GM23338 (cell line): ENCODE data around the gene RAB44. TPM values are rescaled to one million over a fixed set of nuclear protein-coding genes. Genes with fewer than 3 reads are reported as not detected.

ENCODE experiments used
- ATAC-seq: fragments of 200-7000 bp; cut with Tn5 transposase; 3 replicates; pipeline ENCODE4 v1.9.1; 2020
- DNase-seq: peaks from one replicate; pipeline ENCODE4 v3.0.0-alpha.2; 2015; ENCODE audit warnings: low spot score
- H2AFZ ChIP-seq: fragments of 200-600 bp; sonication (generic); 2 replicates; pipeline ENCODE4 v1.8.0; 2016; ENCODE audit warnings: antibody characterized with exemption, mild to moderate bottlenecking, moderate library complexity
- H3F3A ChIP-seq: fragments of 200-600 bp; sonication (generic); replicated peaks from 2 replicates; pipeline ENCODE4 v1.8.0; 2017; ENCODE audit warnings: antibody characterized with exemption, mixed run types, low read depth
- H3K27ac ChIP-seq: fragments of 200-600 bp; sonication (generic); 2 replicates; pipeline ENCODE4 v1.6.1; 2016; ENCODE audit warnings: low read depth
- H3K27me3 ChIP-seq: fragments of 200-600 bp; sonication (generic); 2 replicates; pipeline ENCODE4 v1.8.0; 2016; ENCODE audit warnings: mild to moderate bottlenecking, mixed run types, moderate library complexity; ENCODE audit not compliant: insufficient read depth
- H3K36me3 ChIP-seq: fragments of 200-600 bp; sonication (generic); 2 replicates; pipeline ENCODE4 v1.8.0; 2016; ENCODE audit warnings: mild to moderate bottlenecking; ENCODE audit not compliant: insufficient read depth
- H3K4me1 ChIP-seq: fragments of 200-600 bp; sonication (generic); 2 replicates; pipeline ENCODE4 v1.8.0; 2016; ENCODE audit warnings: mild to moderate bottlenecking, moderate library complexity; ENCODE audit not compliant: insufficient read depth
- H3K4me2 ChIP-seq: fragments of 200-600 bp; sonication (generic); 2 replicates; pipeline ENCODE4 v1.7.1; 2017; ENCODE audit warnings: mixed run types
- H3K4me3 ChIP-seq: fragments of 200-600 bp; sonication (generic); 2 replicates; pipeline ENCODE4 v1.6.1; 2016; ENCODE audit warnings: mixed run types
- H3K79me2 ChIP-seq: fragments of 200-600 bp; sonication (generic); replicated peaks from 2 replicates; pipeline ENCODE4 v1.8.0; 2017; ENCODE audit warnings: mild to moderate bottlenecking; ENCODE audit not compliant: insufficient read depth
- H3K9me2 ChIP-seq: fragments of 200-600 bp; sonication (generic); 2 replicates; pipeline ENCODE4 v1.8.0; 2017; ENCODE audit not compliant: insufficient read depth
- H4K20me1 ChIP-seq: fragments of 200-600 bp; sonication (generic); replicated peaks from 2 replicates; pipeline ENCODE4 v1.8.0; 2017; ENCODE audit warnings: mild to moderate bottlenecking; ENCODE audit not compliant: insufficient read depth
- H3K27ac Mint-ChIP-seq: 2 replicates; pipeline ENCODE4 v1.8.0; 2020; ENCODE audit warnings: inconsistent platforms, mild to moderate bottlenecking, moderate library complexity, mixed read lengths
- H3K27me3 Mint-ChIP-seq: 3 replicates; pipeline ENCODE4 v1.8.0; 2022; ENCODE audit warnings: low read depth, mild to moderate bottlenecking, moderate library complexity, mixed read lengths, inconsistent platforms; ENCODE audit not compliant: insufficient read depth, poor library complexity
- H3K36me3 Mint-ChIP-seq: 3 replicates; pipeline ENCODE4 v1.8.0; 2021; ENCODE audit warnings: low read depth, mild to moderate bottlenecking, inconsistent platforms, moderate library complexity, mixed read lengths
- H3K4me1 Mint-ChIP-seq: 3 replicates; pipeline ENCODE4 v1.8.0; 2020; ENCODE audit warnings: mild to moderate bottlenecking, inconsistent platforms, mixed read lengths
- H3K4me3 Mint-ChIP-seq: 3 replicates; pipeline ENCODE4 v1.8.0; 2021; ENCODE audit warnings: moderate library complexity, mild to moderate bottlenecking, inconsistent platforms, mixed read lengths
- H3K9me3 Mint-ChIP-seq: 3 replicates; pipeline ENCODE4 v1.8.0; 2020; ENCODE audit warnings: moderate library complexity, mild to moderate bottlenecking, inconsistent platforms, mixed read lengths
- CREB1 ChIP-seq: fragments of 250-450 bp; sonication (Bioruptor Pico); IDR thresholded peaks from 2 replicates; pipeline ENCODE4 v1.5.0; 2020; ENCODE audit warnings: low read depth, mild to moderate bottlenecking, moderate library complexity
- EZH2 ChIP-seq: fragments of 200-600 bp; sonication (generic); IDR thresholded peaks from one replicate; pipeline ENCODE4 v1.8.0; 2017; ENCODE audit warnings: antibody characterized with exemption, mild to moderate bottlenecking, low read depth; ENCODE audit not compliant: unreplicated experiment
- EZH2phosphoT487 ChIP-seq: fragments of 200-600 bp; sonication (generic); IDR thresholded peaks from one replicate; pipeline ENCODE4 v1.8.1; 2018; ENCODE audit warnings: antibody characterized with exemption; ENCODE audit not compliant: unreplicated experiment
- JUNB ChIP-seq: IDR thresholded peaks from one replicate; pipeline ENCODE4 v1.6.1; 2016; ENCODE audit warnings: antibody characterized with exemption; ENCODE audit not compliant: unreplicated experiment
- NANOG ChIP-seq: IDR thresholded peaks from 2 replicates; pipeline ENCODE4 v1.6.1; 2016; ENCODE audit warnings: antibody characterized with exemption, borderline replicate concordance
- POLR2AphosphoS5 ChIP-seq: IDR thresholded peaks from 2 replicates; pipeline ENCODE4 v1.6.1; 2016; ENCODE audit warnings: antibody characterized with exemption, low read depth
- STAT1 ChIP-seq: IDR thresholded peaks from one replicate; pipeline ENCODE4 v1.6.1; 2016; ENCODE audit warnings: antibody characterized with exemption; ENCODE audit not compliant: unreplicated experiment
- ZNF114 ChIP-seq: fragments of 250-450 bp; sonication (Bioruptor Pico); IDR thresholded peaks from 2 replicates; pipeline ENCODE4 v1.5.0; 2020; ENCODE audit warnings: mild to moderate bottlenecking, moderate library complexity
- ZNF331 ChIP-seq: fragments of 250-450 bp; sonication (Bioruptor Pico); IDR thresholded peaks from 2 replicates; pipeline ENCODE4 v1.5.0; 2020; ENCODE audit warnings: low read depth, mild to moderate bottlenecking, moderate library complexity
- polyA plus RNA-seq: library from polyadenylated mRNA; unstranded; fragments of >200 nt; fragmentation: Nextera tagmentation; extraction: Ambion mirVana; gene quantifications from 2 replicates; pipeline ENCODE4 v1.2.1, GENCODE V29; 2016
- total RNA-seq: library from RNA; depleted of rRNA; stranded (reverse); fragments of >200 nt; shearing (Covaris generic); gene quantifications from 2 replicates; pipeline ENCODE4 v1.2.3, GENCODE V29; 2014
- TF ChIP-seq, protein P1 (sequence below): IDR thresholded peaks from one replicate; pipeline ENCODE4 v1.6.1; 2018; ENCODE audit warnings: antibody characterized with exemption; ENCODE audit not compliant: unreplicated experiment
- TF ChIP-seq, protein P2 (sequence below): IDR thresholded peaks from 2 replicates; pipeline ENCODE4 v1.6.1; 2016; ENCODE audit warnings: antibody characterized with exemption
- TF ChIP-seq, protein P3 (sequence below): fragments of 250-450 bp; sonication (Bioruptor Pico); IDR thresholded peaks from 2 replicates; pipeline ENCODE4 v1.5.0; 2020; ENCODE audit warnings: mild to moderate bottlenecking, moderate library complexity
- TF ChIP-seq, protein P4 (sequence below), 2 experiments: fragments of 200-600 bp in 1 of 2; sonication (generic) in 1 of 2; conservative IDR thresholded peaks; 2 replicates each; pipeline versions ENCODE4 v1.5.1 to v1.6.1; 2016 to 2017; ENCODE audit warnings: antibody characterized with exemption in 2 of 2, low read depth in 2 of 2, mild to moderate bottlenecking in 2 of 2, moderate library complexity in 1 of 2

Gene RAB44
- total and polyA plus RNA-seq, 2 experiments from 2014 or later, result not detected

DNA sequence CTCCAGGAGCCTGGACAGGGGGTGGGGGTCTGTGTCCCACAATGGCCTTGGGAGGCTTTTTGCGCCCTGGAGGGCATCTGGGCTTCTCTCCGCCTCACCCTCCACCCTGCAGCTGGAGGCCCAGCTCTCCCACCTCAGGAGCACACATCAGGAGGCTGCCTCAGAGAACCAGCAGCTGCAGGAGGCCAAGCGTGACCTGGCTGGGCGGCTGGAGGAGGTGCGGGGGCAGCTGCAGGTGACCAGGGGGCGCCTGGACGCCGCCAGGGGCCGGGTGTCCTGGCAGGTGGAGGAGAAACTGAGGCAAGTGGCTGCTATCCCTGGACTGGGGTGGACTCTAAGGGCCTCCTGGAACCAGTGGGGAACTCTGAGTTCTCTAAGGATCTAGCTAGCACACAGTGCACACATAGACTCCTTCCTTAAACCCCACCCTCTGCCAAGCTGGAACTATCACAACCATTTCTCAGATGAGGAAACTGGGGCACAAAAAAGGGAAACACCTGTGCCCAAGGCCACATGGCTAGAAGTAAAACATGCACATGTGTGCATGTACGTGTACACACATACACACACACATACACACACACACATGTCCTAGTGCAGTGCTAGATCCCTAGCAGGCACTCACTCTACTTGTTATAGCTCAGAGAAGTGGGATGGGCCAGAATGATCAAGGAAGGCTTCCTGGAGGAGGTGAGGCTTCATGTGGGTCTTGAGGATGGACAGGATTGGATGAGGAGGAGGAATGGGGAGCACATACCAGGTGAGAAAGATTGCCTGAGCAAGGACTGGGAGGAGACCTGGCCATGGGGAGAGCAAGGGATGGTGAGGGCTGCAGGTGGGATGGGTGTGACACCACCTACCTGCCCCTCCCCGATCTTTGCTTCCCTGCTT lies 22.9 kb downstream of the RAB44 start:
- Mint-ChIP-seq H3K4me3 (no peak overlapping the region), H3K27me3 (no peaks in the 10 kb centered on the region), H3K36me3 (no peaks in the 10 kb centered on the region), H3K27ac (no peak overlapping the region), H3K9me3 (no peaks in the 10 kb centered on the region), H3K4me1 (peaks cover 2% of the 10 kb centered on the region; the same call in 1 of the 3 replicates)
- DNase-seq (no peak), ATAC-seq (no peak)
- H3K27me3 ChIP-seq, result no peaks in the 10 kb centered on the region
- 0 out of 2 replicates have a peak, but pooled peaks cover 3% of the 10 kb centered on the region for H3K9me2 ChIP-seq
- TF ChIP-seq, protein P1, sequence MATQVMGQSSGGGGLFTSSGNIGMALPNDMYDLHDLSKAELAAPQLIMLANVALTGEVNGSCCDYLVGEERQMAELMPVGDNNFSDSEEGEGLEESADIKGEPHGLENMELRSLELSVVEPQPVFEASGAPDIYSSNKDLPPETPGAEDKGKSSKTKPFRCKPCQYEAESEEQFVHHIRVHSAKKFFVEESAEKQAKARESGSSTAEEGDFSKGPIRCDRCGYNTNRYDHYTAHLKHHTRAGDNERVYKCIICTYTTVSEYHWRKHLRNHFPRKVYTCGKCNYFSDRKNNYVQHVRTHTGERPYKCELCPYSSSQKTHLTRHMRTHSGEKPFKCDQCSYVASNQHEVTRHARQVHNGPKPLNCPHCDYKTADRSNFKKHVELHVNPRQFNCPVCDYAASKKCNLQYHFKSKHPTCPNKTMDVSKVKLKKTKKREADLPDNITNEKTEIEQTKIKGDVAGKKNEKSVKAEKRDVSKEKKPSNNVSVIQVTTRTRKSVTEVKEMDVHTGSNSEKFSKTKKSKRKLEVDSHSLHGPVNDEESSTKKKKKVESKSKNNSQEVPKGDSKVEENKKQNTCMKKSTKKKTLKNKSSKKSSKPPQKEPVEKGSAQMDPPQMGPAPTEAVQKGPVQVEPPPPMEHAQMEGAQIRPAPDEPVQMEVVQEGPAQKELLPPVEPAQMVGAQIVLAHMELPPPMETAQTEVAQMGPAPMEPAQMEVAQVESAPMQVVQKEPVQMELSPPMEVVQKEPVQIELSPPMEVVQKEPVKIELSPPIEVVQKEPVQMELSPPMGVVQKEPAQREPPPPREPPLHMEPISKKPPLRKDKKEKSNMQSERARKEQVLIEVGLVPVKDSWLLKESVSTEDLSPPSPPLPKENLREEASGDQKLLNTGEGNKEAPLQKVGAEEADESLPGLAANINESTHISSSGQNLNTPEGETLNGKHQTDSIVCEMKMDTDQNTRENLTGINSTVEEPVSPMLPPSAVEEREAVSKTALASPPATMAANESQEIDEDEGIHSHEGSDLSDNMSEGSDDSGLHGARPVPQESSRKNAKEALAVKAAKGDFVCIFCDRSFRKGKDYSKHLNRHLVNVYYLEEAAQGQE, result no peak
- TF ChIP-seq EZH2 (no peak), ZNF331 (CRISPR knock-in tag) (no peak), STAT1 (no peak), POLR2AphosphoS5 (no peak), NANOG (no peak), CREB1 (CRISPR knock-in tag) (no peak), ZNF114 (CRISPR knock-in tag) (no peak), EZH2phosphoT487 (no peak), JUNB (no peak)
- TF ChIP-seq, protein P2, sequence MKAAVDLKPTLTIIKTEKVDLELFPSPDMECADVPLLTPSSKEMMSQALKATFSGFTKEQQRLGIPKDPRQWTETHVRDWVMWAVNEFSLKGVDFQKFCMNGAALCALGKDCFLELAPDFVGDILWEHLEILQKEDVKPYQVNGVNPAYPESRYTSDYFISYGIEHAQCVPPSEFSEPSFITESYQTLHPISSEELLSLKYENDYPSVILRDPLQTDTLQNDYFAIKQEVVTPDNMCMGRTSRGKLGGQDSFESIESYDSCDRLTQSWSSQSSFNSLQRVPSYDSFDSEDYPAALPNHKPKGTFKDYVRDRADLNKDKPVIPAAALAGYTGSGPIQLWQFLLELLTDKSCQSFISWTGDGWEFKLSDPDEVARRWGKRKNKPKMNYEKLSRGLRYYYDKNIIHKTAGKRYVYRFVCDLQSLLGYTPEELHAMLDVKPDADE, result no peak
- TF ChIP-seq, protein P3, sequence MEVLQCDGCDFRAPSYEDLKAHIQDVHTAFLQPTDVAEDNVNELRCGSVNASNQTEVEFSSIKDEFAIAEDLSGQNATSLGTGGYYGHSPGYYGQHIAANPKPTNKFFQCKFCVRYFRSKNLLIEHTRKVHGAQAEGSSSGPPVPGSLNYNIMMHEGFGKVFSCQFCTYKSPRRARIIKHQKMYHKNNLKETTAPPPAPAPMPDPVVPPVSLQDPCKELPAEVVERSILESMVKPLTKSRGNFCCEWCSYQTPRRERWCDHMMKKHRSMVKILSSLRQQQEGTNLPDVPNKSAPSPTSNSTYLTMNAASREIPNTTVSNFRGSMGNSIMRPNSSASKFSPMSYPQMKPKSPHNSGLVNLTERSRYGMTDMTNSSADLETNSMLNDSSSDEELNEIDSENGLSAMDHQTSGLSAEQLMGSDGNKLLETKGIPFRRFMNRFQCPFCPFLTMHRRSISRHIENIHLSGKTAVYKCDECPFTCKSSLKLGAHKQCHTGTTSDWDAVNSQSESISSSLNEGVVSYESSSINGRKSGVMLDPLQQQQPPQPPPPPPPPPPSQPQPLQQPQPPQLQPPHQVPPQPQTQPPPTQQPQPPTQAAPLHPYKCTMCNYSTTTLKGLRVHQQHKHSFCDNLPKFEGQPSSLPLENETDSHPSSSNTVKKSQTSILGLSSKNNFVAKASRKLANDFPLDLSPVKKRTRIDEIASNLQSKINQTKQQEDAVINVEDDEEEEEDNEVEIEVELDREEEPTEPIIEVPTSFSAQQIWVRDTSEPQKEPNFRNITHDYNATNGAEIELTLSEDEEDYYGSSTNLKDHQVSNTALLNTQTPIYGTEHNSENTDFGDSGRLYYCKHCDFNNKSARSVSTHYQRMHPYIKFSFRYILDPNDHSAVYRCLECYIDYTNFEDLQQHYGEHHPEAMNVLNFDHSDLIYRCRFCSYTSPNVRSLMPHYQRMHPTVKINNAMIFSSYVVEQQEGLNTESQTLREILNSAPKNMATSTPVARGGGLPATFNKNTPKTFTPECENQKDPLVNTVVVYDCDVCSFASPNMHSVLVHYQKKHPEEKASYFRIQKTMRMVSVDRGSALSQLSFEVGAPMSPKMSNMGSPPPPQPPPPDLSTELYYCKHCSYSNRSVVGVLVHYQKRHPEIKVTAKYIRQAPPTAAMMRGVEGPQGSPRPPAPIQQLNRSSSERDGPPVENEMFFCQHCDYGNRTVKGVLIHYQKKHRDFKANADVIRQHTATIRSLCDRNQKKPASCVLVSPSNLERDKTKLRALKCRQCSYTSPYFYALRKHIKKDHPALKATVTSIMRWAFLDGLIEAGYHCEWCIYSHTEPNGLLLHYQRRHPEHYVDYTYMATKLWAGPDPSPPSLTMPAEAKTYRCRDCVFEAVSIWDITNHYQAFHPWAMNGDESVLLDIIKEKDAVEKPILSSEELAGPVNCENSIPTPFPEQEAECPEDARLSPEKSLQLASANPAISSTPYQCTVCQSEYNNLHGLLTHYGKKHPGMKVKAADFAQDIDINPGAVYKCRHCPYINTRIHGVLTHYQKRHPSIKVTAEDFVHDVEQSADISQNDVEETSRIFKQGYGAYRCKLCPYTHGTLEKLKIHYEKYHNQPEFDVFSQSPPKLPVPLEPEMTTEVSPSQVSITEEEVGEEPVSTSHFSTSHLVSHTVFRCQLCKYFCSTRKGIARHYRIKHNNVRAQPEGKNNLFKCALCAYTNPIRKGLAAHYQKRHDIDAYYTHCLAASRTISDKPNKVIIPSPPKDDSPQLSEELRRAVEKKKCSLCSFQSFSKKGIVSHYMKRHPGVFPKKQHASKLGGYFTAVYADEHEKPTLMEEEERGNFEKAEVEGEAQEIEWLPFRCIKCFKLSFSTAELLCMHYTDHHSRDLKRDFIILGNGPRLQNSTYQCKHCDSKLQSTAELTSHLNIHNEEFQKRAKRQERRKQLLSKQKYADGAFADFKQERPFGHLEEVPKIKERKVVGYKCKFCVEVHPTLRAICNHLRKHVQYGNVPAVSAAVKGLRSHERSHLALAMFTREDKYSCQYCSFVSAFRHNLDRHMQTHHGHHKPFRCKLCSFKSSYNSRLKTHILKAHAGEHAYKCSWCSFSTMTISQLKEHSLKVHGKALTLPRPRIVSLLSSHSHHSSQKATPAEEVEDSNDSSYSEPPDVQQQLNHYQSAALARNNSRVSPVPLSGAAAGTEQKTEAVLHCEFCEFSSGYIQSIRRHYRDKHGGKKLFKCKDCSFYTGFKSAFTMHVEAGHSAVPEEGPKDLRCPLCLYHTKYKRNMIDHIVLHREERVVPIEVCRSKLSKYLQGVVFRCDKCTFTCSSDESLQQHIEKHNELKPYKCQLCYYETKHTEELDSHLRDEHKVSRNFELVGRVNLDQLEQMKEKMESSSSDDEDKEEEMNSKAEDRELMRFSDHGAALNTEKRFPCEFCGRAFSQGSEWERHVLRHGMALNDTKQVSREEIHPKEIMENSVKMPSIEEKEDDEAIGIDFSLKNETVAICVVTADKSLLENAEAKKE (CRISPR knock-in tag), result no peak
- TF ChIP-seq, protein P4, sequence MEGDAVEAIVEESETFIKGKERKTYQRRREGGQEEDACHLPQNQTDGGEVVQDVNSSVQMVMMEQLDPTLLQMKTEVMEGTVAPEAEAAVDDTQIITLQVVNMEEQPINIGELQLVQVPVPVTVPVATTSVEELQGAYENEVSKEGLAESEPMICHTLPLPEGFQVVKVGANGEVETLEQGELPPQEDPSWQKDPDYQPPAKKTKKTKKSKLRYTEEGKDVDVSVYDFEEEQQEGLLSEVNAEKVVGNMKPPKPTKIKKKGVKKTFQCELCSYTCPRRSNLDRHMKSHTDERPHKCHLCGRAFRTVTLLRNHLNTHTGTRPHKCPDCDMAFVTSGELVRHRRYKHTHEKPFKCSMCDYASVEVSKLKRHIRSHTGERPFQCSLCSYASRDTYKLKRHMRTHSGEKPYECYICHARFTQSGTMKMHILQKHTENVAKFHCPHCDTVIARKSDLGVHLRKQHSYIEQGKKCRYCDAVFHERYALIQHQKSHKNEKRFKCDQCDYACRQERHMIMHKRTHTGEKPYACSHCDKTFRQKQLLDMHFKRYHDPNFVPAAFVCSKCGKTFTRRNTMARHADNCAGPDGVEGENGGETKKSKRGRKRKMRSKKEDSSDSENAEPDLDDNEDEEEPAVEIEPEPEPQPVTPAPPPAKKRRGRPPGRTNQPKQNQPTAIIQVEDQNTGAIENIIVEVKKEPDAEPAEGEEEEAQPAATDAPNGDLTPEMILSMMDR (conservative IDR thresholded peaks at IDR 0.05; ENCODE audit: low read depth in 2 of 2), result no peak
- no peaks in the 10 kb centered on the region for H3K79me2 ChIP-seq
- no peaks in the 10 kb centered on the region for H3K36me3 ChIP-seq
- no peak overlapping the region for H3K27ac ChIP-seq
- H2AFZ ChIP-seq, result no peak overlapping the region
- no peak overlapping the region for H3K4me2 ChIP-seq
- no peak overlapping the region for H3K4me3 ChIP-seq
- H3F3A ChIP-seq, result no peaks in the 10 kb centered on the region
- no peaks in the 10 kb centered on the region for H4K20me1 ChIP-seq
- H3K4me1 ChIP-seq, result no peaks in the 10 kb centered on the region
